NCI-H1930 (cell line): ENCODE data around the gene ZEB2.

Experiments used
- DNase-seq, 2 experiments: peaks; one replicate each; lab custom pipeline; 2025; lab: John Stamatoyannopoulos, UW

The ZEB2 gene

GRCh38 chr2:144351687-144352086, 168.2 kb downstream of the ZEB2 start:
- DNase-seq: no peak

DNA sequence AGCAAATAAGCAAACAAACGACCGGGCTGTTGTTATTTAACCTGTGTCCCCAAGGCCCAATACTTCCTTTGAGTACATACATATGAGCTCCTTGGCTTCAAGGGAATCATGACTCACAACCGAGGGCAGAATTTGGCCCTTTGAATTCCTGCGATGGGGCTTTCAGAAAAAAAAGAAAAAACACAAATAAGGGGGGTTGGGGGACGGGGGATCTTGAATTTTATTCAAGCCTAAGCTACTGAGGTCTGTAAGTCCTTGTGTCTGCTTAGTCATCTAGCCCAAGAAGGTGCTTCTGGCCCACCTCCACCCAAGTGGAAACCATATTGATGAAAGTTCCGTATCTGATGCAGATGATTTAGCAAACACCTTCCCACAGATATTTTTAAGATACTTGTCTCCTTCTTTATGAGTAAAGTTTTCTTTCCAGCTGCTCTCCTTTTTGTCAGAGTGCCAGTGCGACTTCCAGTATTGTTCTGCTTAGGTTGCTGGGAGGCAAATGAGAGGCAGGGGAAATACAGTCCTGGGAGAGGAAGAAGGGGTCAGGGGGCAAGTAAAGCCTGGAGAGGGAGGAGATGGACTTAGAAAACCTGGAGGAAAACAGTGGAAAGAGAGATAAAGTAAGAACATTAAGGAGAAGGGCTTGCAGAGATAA, 169.6 kb downstream of the ZEB2 start:
- DNase-seq: peak in 1 of 2 experiments; percentile 3

DNA sequence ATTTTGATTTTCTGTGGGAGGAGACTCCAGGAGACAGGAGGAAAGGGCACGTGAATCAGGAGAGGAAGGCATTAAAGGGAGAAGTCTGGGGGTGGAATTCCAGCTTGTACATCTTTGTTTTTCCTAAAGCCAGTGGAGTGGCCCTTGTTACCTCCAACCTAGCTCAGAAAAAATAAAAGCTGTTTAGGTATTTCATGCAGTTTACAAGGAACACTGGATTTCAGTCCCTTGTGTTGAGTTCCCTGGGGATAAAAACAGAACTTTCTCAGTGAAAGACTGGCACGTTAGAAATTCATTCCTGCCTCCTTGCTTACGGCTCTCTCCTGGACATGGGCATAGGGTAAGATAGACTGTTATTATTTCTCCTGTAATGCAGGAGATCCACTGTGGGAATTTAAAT, 170.2 kb downstream of the ZEB2 start:
- no peak for DNase-seq

DNA sequence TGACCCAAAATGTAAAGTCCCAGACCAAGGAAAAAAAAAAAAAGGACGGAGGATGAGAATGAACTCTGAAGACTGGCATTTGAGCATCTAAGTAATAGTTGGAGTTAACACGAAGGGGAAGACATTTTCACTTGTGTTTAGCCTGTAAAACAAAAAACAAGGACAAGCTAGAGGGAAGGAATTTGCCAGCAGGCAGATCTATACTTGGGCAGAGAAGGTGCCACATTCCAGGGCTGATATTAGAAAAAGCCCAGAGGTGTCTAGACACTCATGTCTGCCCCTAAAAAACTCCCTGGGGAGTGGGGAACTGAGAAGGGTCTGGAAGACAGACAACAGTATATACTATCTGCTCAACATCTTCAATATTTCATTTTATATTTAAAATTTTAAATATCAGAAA, 171.1 kb downstream of the ZEB2 start:
- DNase-seq: no peak

DNA sequence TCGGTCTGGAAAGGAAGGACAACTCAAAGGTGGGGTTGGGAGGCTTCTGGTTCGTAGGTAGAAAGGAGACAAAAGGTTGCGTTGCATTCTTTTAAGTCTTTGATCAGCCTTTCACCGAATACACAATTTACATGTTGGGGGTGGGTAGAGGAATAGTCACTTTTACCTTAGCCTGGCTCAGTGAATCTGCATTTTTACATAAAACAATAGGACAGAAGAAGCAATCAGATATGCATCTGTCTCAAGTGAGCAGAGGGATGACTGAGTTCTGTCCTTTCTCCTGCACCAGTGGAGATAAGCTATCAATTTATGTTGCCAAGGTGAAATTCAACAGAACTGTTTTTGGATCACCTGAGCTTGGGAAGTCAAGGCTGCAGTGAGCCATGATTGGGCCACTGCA, 173.7 kb downstream of the ZEB2 start:
- no peak for DNase-seq

DNA sequence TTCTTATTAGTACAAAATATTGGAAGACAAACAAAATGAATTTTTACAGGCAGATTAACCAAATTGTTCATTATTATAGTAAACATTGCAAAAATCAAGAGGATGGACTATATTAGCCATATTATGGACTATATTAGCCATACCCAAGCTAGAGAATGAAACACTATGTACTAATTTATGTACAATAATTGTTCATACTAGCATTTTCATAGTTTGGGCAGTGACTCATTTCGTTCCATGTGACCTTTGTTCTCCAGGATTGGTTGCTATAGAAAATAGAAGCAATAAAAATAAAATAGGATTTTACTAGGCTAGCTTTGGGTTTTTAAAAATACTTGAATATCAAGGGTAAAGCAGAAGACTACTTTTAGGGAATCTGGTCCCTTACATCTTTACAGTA, 176.8 kb downstream of the ZEB2 start:
- DNase-seq: no peak

DNA sequence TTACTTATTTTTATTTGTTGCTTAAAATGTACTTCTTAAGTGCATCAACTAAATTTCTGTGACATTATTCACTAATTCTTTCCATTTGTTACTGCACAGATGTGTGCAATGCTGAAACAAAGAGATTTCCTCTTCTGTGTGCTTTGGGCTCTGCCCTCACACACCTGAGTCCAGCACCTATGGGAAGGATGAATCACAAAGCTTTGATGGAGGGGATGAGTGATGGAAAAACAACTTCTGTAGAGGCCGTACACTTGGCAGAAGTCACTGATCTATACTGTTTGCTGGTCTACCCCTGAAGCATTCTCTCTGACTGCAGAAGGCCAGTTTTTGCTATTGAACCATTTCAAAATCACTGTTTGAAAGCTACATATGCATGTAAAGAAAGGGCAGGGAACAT, 178.4 kb downstream of the ZEB2 start:
- DNase-seq: no peak

- no peak for DNase-seq
Measured at GRCh38 chr2:144339048-144339447, 180.9 kb downstream of the ZEB2 start.

DNA sequence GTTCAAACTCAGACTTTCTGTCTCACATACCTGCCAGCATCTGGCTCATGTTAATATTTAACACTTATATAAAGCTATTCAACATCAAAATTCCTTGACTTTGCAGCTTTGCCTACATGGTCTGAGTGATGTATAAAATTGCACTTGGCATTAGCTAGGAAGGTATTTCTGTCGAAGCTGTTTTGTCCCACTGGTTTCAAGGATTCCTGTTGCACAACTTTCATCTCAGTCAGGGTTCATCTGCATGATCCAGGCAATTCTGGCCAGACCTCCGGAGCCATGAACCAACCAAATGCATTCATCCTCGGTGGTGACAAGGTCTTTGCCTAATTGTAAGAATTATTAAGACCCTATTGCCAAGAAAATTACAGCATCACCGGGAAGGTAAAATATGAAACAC, 185.4 kb downstream of the ZEB2 start:
- no peak for DNase-seq
